ENCODE data around the gene HTD2.
A peak's percentile ranks its signal among the peaks of the same experiment; 100 is the strongest.
"Not testable (repeated sequence)": the region's sequence is repeated elsewhere in the genome, so short reads cannot be mapped to it uniquely, and the experiment has no call there.

HTD2 gene

DNA sequence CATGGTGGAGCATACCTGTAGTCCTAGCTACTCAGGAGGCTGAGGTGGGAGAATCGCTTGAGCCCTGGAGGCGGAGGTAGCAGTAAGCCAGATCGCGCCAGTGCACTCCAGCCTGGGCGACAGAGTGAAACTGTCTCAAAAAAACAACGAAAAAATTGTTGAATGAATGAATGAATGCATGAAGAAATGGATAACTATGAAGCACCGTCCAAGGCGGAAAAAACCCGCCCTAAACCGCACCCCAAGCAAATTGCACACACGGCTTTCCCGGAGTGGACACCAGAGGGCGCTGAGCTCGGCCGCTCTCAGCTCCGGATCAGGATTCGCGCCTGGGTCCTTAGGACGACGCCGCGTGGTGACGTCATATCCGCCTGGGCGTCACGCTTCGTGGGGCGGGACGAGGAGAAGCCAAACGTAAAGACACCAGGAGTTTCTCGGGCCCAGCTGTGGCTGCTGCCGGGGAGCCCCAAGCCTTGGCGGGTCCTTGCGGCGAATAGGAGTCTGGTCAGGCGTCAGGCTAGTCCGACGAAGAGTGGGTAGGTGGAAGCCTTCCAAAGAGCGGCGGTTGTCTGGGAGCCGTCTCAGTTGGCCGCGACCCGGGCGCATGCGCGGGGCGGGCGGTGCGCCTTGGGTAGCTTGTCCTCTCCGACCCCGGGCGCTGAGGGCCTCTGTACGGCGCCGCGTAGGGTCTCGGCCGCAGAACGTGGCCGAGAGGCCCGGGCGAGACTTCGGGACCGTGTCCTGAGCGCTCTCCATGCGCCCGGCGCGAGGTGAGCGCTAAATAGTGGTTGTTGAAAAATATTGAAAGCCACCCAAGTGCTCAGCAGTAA is at the start of gene HTD2, which contains the start of gene RPP14:
TSS of gene HTD2 (plus strand) at position 639 of the 830 bp plus-strand sequence. CDS start 11,094 bp downstream, outside the sequence.
TSS of gene RPP14 (plus strand) at position 364 of the 830 bp plus-strand sequence. CDS start 4,085 bp downstream, outside the sequence.
- DNase-seq = peak; percentile 92

DNA sequence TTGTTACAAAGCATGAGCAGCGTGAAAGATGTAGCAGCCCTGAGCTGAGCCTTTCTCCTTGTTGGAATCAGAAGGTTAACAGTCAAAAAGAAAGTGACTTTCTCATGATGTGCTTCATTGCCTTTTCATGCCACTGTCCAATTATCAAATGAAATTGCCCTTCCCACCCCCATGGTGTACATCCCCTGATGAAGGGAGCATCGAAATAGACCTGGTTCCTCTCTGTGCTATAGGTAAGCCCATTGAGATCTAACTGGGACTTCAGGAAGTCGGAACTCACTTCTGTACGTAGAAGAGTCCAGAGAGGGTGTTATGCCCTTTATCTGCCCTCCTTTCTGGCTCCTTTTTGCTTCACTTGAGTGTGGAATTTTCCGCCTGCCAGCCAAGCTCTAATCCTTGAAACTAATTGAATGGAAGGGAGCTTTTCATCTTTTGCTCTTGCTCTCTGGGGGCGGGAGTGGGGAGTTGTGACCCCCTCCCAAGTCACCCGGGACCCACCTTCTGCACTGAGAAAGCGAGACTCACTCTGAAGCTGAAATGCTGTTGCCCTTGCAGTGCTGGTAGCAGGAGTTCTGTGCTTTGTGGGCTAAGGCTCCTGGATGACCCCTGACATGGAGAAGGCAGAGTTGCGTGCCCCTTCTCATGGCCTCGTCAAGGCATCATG is 47.8 kb upstream of the HTD2 start:
- no peak for DNase-seq

DNA sequence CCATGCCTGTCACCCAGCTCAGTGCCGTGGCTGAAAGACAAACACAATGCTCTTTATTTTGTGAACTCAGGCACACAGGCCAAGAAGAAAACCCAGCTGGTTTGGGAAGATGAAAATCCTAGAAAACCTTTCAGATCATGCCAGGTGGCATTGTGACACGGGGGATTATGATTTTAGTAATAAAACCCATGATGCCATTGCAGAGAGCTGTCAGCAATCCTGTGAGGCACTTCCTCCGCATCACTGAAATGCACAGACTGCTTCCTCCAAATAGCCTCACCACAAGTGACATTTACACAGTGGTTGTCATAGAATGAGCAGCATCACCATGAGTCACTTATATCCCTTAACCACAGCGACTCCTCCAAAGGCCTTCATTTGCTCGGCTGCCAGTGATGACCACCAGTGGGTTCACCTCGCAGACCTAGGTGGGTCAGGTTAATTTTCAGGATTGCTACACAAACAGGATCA is 46.0 kb upstream of the HTD2 start:
- peak; percentile 39 for DNase-seq

DNA sequence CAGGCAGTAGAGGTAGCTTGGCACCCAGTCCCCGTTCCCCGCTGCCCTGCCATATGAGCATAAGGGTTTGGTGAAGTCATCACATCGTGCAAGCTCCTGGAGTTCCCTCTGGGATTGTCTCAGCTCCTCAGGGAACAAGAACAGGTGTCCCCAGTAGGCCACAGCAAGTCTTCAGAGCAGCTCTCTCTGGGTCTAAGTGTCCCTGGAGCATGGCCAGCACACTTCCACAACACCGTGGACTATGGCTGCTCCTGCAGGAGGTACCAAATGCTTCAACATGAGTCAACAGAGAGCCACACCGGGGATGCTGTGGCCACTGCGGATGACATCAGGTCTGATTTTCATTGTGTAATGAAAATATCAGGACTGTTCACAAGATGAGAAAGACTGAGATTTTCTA is 45.6 kb upstream of the HTD2 start:
- DNase-seq = no peak

DNA sequence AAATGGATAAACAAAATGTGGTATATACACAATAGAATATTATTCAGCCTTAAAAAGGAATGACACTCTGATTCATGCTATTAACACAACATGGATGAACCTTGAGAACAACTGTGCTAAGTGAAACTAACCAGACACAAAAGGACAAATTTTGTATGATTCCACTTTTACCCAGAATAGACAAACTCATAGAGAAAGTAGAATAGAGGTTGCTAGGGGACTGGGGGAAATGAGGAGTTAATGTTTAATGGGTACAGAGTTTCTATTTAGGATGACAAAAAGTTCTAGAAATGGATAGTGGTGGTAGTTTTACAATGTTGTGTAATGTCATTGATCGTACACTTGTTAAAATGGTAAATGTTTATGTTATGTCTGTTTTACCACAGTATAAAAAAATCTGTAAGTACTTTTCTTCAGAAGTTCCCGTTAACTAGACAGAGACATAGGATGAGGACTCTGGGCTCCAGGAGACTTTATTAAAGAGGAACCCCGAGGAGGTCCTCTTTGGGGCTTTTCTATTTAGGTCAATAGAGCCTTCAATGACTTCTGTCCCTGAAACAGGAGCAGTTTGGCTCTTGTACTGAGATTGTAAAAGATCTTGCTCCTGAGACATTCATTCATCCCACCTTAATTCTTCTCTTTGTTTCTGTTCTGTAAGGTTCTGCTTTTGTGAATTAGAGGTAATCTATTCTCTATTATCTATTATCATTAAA is 44.2 kb upstream of the HTD2 start:
- DNase-seq = no peak

DNA sequence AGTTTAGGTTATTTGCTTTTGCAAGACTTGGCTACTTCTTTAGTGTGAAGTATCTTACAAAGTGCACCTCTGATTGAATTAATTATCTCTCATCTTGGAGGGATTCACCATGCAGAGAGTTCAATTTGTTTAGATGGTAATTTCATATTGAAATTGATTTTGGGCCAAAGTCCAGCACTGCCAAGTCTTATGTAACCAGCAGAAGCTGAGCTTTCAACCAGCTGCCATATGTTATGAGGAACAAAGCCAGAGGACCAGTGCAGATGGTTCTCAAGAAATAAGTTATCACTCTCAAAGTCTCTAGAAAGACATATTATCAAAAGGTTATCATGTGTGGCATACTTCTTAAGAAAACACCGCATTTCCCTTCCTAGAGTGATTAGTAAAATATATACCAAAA is 39.7 kb upstream of the HTD2 start:
- DNase-seq = no peak

DNA sequence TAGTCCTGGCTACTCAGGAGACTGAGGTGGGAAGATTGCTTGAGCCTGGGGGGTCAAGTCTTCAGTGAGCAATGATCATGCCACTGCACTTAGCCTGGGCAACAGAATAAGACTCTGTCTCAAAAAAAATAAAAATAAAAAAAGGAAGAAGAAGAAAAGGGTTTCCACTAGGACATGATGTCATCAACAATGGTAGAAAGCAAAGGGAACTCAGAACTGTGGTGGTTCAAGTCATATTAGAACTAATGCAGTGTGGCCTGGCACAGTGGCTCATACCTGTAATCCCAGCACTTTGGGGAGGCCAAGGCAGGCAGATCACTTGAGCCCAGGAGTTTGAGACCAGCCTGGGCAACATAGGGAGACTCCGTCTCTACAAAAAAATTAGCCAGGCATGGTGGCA is 38.8 kb upstream of the HTD2 start:
- DNase-seq = not testable (repeated sequence)

DNA sequence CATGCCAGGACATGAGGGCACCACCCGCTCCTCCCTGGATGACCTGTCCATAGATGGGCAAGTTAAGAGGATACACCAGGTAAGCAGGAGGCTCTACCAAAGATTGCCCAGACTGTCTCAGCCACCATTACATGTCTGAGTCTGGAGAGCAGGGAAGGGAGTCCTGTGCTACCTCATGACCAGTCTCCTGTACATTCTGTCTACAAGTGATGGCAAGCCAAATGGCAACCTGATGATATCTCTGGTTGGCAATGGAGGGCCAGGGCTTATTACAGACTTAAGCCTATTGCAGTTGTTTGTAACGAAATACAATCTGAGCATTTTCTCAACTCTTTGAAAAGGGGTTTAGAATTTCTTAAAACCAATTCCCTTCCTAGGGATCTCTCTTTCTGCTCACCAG is 37.0 kb upstream of the HTD2 start:
- no peak for DNase-seq

DNA sequence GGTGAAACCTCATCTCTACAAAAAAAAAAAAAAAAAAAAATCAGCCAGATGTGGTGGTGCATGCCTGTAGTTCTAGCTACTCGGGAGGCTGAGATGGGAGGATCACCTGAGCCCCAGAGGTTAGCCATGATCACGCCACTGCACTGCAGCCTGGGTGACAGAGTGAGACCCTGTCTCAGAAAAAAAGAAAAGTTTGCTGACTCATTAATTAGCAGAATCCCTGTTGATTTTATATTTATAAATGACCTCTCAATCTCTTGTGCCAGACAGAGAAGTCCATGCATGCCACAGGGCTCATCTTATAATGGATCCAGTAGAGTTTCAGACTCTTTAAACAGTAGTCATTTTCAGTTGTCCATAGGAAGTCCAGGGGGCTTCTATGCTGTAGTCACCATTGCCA is 35.8 kb upstream of the HTD2 start:
- DNase-seq = no peak

DNA sequence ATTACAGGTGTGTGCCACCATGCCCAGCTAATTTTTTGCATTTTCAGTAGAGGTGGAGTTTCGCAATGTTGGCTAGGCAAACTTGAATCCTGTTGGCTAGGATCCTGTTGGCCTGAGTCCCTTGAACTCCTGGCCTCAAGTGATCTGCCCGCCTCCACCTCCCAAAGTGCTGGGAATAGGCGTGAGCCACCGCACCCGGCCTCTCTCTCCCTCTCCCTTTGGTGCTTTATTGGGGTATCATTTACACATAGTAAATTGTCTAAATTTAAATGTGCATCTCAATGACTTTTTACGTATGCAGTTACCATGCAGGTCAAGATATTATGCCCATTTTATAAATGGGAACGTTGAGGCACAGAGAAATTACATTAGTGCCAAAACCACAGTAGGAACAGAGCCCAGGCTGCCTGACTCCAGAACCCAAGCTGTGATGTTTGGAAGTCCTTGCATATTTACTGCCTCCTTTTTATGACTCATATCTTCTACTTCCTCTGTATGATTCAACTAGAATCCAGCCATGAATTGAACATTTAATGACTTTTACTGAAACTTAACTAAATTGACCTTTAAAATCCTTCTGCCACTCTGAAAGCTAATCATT is 34.3 kb upstream of the HTD2 start:
- DNase-seq = peak; percentile 3

DNA sequence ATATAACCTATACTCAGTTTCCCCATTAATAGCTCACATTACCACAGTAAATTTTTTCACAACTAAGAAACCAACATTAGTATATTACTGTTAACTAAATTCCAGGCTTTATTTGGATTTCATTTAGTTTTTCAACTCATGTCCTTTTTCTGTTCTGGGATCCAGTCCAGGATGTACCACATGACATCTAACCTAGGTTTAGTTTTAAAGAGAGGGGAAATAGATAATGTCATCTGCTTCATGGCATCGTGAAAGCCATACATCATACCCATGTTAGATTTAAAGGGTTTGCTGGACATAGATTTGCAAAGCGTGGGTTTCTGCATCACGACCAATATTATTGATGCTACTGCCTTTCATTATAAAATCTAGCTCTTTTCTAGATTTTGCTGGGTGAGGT is 33.4 kb upstream of the HTD2 start:
- no peak for DNase-seq

DNA sequence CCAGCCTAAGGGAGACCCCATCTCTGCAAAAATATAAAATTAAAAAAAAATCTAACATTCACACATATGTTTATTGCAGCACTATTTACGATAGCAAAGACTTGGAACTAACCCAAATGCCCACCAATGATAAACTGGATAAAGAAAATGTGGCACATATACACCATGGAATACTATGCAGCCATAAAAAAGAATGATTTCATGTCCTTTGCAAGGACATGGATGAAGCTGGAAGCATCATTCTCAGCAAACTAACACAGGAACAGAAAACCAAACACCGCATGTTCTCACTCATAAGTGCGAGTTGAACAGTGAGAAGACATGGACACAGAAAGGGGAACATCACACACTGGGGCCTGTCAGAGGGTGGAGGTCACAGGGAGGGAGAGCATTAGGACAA is 33.0 kb upstream of the HTD2 start:
- DNase-seq = not testable (repeated sequence)

DNA sequence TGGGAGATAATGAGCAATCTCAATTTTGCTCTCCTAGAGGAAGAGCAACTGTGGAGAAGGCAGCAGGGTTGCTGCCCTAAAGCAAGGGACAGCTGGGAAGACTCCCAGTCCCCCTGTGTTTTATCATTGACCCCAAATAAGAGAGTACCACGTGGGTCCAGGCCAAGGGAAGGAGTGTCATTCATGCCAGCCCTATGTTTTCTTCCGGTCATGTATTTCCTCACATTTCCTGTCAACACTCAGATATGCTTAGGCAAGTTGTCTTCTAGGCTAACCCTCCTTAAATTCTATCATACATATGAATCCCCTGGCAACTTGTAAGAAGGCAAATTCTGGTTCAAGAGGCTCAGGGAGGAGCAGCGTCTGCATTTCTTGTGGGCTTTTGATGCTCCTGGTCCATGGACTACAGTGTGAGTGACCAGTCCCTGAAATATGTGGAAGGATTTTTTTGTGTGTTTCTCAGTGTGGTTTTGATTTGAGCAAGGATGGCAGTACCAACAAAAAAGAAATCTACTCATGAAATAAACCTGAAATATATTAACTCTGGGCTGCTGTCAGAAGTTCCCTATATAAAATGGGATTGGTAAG is 32.2 kb upstream of the HTD2 start:
- no peak for DNase-seq

DNA sequence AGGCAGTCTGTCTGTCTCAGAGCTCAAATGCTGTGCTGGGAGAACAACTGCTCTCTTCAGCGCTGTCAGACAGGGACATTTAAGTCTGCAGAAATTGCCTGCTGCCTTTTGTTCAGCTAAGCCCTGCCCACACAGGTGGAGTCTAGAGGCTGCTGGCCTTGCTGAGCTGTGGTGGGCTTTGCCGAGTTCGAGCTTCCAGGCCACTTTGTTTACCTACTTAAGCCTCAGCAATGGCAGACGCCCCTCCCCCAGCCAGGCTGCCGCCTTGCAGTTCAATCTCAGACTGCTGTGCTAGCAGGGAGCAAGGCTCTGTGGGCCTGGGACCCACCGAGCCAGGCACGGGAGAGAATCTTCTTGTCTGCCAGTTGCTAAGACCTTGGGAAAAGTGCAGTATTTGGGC is 25.3 kb upstream of the HTD2 start:
- no peak for DNase-seq

DNA sequence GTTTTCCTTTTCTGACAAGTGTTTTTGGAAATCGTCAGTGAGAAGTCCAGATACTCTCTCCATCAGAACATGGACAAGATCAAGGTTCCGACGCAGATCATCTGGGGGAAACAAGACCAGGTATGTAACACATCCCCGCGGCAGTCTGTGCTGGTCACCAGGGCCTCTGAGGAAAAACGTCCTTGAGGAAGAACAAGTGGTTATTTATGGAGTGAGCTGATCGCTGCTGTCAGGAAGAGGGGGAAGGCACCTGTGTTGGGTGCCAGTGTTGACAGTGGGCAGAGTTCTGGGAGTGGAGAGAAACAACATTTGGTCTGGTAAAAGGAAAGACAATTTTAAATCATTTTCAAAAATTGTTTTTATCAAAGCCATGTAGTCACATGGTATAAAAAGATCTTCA is 21.0 kb upstream of the HTD2 start:
- DNase-seq = no peak

DNA sequence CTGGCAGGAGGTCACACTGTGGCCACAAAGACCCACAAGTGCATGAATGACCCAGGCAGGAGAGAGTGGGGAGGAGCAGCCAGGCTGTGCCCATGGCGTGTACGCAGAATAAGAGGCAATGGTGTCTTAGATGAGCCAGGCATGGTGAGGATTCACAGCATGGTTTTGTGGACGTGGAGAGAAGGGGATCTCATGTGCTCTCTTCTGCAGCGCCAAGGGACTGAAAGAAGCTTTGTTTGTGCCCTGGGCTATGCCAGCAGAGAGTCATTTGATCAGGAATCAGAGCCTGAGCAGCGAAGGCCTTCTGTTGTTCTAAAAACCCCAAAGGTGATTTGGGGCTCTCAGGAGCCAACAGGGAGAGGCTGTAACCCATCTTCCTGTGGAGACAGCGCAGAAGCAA is 19.0 kb upstream of the HTD2 start:
- no peak for DNase-seq

DNA sequence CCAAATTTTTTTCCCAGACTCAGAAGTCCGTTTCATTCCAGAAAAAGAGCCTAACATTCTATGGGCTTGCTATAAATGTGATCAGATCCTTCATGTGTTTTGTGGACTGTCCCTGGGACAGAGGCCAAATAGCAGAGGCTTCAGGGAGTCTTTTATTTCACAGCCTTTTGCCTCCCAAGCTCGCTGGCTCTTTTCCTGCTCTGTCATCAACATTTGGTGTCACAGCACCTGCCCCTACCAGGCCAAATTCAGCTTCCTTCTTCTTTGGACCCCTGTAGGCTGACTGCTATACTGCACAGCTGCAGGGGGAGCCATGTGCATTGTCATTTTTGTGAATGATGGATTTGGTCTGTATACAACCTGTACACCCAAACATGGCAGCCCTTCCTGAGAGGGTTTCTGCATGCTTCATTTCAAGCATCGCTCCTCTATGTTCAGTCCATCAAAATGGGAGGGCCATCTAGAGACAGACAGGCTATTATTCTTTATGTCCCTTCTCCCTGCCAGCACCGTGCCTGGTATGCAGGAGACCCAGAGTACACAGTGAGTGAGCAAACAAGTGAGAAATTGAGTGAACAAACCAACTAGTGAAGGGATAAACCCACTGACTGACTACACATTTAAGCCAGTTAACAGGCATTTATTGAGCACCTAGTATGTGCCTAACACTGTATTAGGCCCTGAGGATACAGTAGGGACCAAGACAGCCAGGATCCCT is 18.1 kb upstream of the HTD2 start:
- DNase-seq = no peak

DNA sequence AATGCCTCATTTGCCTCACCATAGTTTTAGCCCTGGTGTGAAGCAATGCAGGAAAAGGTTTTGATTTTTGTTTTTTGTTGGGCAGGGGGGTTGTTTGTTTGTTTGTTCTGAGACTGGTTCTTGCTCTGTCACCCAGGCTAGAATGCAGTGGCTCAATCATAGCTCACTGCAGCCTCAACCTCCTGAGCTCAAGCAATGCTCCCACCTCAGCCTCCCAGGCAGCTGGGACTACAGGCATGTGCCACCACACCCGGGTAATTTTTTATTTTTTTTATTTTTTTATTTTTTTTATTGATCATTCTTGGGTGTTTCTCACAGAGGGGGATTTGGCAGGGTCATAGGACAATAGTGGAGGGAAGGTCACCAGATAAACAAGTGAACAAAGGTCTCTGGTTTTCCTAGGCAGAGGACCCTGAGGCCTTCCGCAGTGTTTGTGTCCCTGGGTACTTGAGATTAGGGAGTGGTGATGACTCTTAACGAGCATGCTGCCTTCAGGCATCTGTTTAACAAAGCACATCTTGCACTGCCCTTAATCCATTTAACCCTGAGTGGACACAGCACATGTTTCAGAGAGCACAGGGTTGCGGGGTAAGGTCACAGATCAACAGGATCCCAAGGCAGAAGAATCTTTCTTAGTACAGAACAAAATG is 17.2 kb upstream of the HTD2 start:
- DNase-seq = not testable (repeated sequence)

DNA sequence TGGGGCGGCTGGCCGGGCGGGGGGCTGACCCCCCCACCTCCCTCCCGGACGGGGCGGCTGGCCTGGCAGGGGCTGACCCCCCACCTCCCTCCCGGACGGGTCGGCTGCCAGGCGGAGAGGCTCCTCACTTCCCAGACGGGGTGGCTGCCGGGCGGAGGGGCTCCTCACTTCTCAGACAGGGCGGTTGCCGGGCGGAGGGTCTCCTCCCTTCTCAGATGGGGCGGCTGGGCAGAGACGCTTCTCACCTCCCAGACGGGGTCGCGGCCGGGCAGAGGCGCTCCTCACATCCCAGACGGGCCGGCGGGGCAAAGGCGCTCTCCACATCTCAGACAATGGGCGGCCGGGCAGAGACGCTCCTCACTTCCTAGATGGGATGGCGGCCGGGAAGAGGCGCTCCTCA is 15.9 kb upstream of the HTD2 start:
- not testable (repeated sequence) for DNase-seq

DNA sequence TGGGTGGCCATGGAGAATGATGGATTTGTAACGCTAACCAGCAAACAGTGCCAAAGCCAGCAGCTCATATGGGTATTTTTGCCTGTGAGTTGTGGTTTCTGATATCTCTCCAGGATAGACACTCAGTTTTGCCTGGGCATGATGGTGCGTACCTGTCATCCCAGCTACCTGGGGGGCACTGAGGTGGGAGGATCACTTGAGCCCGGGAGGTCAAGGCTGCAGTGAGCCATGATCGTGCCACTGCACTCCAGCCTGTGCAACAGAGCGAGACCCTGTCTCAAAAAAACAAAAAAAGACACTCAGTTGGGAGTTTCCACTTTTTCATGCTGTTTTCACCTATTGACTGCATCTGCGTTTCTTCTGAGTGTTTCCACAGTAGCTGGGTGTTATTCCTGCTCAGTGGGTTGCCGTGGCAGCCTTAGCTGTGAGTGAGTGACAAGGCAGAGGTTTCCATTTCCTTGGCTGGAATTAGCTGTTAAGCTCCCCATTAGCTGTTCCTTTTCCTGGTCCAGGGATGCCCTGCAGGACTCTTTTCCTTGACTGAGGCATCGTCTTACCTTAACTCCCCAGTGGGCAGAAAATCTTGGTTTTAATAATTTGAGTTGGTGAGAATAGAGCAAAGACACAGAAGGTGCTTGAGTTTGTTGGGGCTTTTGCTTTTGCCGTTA is 14.5 kb upstream of the HTD2 start:
- DNase-seq = no peak

DNA sequence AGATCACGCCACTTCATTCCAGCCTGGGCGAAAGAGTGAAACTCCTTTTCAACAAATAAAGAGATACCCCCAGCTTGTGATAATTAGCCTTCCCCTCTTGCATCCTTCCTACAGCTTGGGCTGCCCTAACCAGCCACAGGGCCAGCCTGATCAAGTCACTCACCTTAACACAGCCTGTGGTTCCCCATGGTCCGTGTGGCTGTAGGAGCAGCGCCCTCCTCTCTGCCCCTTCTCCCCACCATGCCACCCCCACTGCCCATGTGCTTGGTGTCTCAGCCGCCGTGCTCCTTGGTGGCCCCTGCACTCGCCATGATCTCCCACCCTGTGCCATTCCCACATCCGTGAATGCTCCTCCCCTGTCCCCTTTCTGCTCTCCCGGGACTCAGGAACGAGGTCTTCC is 13.5 kb upstream of the HTD2 start:
- no peak for DNase-seq

Measured in NK-92 treated with Interleukin-12 subunit alpha and Interleukin-12 subunit beta, amount 100 ng/mL, for 24 hours (cell line).